ENCODE results near the gene ZNF618. TPM values are rescaled to one million over a fixed set of nuclear protein-coding genes. Genes with fewer than 3 reads are reported as not detected.

The ZNF618 gene
- total and polyA plus RNA-seq, 2 experiments from 2014 or later = 12.1 to 22.1 TPM

DNA sequence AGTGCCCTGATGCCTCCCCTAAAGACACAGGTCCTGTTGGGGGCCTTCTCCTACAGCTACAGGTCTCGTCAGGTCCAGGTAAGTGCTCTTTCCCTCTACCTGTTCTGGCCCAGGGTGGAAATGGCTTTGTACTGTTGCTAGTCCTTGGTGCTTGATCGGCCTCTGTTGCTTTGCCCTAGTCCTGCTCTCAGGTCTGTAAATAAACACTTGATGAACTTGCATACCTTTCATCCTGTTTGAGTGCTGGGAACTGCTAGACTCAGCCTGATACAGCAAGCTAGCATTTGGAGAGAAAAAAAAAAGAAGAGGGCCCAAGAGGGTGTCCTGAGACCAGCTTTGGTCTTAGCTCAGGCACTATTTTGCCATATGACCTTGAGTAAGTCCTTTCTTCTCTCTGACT lies 21.8 kb upstream of the ZNF618 start (continued):
- TF ChIP-seq, protein P1, sequence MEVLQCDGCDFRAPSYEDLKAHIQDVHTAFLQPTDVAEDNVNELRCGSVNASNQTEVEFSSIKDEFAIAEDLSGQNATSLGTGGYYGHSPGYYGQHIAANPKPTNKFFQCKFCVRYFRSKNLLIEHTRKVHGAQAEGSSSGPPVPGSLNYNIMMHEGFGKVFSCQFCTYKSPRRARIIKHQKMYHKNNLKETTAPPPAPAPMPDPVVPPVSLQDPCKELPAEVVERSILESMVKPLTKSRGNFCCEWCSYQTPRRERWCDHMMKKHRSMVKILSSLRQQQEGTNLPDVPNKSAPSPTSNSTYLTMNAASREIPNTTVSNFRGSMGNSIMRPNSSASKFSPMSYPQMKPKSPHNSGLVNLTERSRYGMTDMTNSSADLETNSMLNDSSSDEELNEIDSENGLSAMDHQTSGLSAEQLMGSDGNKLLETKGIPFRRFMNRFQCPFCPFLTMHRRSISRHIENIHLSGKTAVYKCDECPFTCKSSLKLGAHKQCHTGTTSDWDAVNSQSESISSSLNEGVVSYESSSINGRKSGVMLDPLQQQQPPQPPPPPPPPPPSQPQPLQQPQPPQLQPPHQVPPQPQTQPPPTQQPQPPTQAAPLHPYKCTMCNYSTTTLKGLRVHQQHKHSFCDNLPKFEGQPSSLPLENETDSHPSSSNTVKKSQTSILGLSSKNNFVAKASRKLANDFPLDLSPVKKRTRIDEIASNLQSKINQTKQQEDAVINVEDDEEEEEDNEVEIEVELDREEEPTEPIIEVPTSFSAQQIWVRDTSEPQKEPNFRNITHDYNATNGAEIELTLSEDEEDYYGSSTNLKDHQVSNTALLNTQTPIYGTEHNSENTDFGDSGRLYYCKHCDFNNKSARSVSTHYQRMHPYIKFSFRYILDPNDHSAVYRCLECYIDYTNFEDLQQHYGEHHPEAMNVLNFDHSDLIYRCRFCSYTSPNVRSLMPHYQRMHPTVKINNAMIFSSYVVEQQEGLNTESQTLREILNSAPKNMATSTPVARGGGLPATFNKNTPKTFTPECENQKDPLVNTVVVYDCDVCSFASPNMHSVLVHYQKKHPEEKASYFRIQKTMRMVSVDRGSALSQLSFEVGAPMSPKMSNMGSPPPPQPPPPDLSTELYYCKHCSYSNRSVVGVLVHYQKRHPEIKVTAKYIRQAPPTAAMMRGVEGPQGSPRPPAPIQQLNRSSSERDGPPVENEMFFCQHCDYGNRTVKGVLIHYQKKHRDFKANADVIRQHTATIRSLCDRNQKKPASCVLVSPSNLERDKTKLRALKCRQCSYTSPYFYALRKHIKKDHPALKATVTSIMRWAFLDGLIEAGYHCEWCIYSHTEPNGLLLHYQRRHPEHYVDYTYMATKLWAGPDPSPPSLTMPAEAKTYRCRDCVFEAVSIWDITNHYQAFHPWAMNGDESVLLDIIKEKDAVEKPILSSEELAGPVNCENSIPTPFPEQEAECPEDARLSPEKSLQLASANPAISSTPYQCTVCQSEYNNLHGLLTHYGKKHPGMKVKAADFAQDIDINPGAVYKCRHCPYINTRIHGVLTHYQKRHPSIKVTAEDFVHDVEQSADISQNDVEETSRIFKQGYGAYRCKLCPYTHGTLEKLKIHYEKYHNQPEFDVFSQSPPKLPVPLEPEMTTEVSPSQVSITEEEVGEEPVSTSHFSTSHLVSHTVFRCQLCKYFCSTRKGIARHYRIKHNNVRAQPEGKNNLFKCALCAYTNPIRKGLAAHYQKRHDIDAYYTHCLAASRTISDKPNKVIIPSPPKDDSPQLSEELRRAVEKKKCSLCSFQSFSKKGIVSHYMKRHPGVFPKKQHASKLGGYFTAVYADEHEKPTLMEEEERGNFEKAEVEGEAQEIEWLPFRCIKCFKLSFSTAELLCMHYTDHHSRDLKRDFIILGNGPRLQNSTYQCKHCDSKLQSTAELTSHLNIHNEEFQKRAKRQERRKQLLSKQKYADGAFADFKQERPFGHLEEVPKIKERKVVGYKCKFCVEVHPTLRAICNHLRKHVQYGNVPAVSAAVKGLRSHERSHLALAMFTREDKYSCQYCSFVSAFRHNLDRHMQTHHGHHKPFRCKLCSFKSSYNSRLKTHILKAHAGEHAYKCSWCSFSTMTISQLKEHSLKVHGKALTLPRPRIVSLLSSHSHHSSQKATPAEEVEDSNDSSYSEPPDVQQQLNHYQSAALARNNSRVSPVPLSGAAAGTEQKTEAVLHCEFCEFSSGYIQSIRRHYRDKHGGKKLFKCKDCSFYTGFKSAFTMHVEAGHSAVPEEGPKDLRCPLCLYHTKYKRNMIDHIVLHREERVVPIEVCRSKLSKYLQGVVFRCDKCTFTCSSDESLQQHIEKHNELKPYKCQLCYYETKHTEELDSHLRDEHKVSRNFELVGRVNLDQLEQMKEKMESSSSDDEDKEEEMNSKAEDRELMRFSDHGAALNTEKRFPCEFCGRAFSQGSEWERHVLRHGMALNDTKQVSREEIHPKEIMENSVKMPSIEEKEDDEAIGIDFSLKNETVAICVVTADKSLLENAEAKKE (CRISPR knock-in tag; IDR thresholded peaks at IDR 0.05) = no peak
- TF ChIP-seq NANOG (IDR thresholded peaks at IDR 0.05; ENCODE audit: borderline replicate concordance) (no peak), POLR2AphosphoS5 (IDR thresholded peaks at IDR 0.05; ENCODE audit: low read depth) (no peak)

DNA sequence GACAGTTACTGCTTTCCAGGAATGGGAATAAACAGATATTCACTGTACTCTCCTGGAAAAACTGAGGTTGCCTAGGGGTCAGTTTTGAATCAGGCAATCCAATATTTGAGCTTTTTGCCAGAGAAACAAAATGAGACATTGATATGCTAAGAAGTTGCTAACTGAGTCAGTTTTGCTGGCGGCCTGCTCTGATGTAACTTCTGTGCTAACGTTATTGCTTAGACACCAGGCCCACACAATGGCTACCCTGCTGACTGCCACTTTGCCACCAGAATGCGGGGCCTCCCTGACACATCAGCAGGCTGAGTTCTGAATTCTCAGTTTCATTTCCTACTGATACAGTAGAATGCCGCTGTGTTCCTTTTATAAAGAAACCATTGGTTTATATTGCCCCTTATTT lies 18.2 kb upstream of the ZNF618 start:
- H3K27ac Mint-ChIP-seq = no peak overlapping the region
- peak overlapping the region; percentile 12; the same call in 1 of the 2 replicates for H2AFZ ChIP-seq
- no peaks in the 10 kb centered on the region for H3K27me3 ChIP-seq (ENCODE audit: insufficient read depth)
- no peaks in the 10 kb centered on the region for H3K9me2 ChIP-seq (ENCODE audit: insufficient read depth)
- no peak overlapping the region for H3K4me3 ChIP-seq
- no peaks in the 10 kb centered on the region for H3F3A ChIP-seq (replicated peaks; ENCODE audit: low read depth)
- peaks cover 8% of the 10 kb centered on the region for H3K27me3 Mint-ChIP-seq (ENCODE audit: insufficient read depth, low read depth, poor library complexity)
- H3K4me3 Mint-ChIP-seq = no peak overlapping the region
- ATAC-seq (peak; percentile 65), DNase-seq (ENCODE audit: low spot score) (peak; percentile 10)
- no peaks in the 10 kb centered on the region for H3K9me3 Mint-ChIP-seq
- peaks cover 20% of the 10 kb centered on the region for H3K4me1 Mint-ChIP-seq
- H3K36me3 Mint-ChIP-seq (ENCODE audit: low read depth) = no peaks in the 10 kb centered on the region
- no peaks in the 10 kb centered on the region for H3K36me3 ChIP-seq (ENCODE audit: insufficient read depth)
- H4K20me1 ChIP-seq (replicated peaks; ENCODE audit: insufficient read depth) = no peaks in the 10 kb centered on the region
- H3K27ac ChIP-seq (ENCODE audit: low read depth) = no peak overlapping the region
- TF ChIP-seq CREB1 (CRISPR knock-in tag; IDR thresholded peaks at IDR 0.05; ENCODE audit: low read depth) (no peak), NANOG (IDR thresholded peaks at IDR 0.05; ENCODE audit: borderline replicate concordance) (no peak), JUNB (IDR thresholded peaks at IDR 0.05; ENCODE audit: unreplicated experiment) (no peak), EZH2 (IDR thresholded peaks at IDR 0.05; ENCODE audit: low read depth, unreplicated experiment) (no peak), ZNF331 (CRISPR knock-in tag; IDR thresholded peaks at IDR 0.05; ENCODE audit: low read depth) (no peak)
- TF ChIP-seq, protein P1 (CRISPR knock-in tag; IDR thresholded peaks at IDR 0.05) = no peak
- TF ChIP-seq, protein P2, sequence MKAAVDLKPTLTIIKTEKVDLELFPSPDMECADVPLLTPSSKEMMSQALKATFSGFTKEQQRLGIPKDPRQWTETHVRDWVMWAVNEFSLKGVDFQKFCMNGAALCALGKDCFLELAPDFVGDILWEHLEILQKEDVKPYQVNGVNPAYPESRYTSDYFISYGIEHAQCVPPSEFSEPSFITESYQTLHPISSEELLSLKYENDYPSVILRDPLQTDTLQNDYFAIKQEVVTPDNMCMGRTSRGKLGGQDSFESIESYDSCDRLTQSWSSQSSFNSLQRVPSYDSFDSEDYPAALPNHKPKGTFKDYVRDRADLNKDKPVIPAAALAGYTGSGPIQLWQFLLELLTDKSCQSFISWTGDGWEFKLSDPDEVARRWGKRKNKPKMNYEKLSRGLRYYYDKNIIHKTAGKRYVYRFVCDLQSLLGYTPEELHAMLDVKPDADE (IDR thresholded peaks at IDR 0.05) = no peak
- peaks cover 14% of the 10 kb centered on the region for H3K4me1 ChIP-seq (ENCODE audit: insufficient read depth)
- no peak overlapping the region for H3K4me2 ChIP-seq
- H3K79me2 ChIP-seq (replicated peaks; ENCODE audit: insufficient read depth) = no peaks in the 10 kb centered on the region
